Neural crest cell (in vitro differentiated cells): ENCODE results near the gene TRIP6. TPM values are rescaled to one million over a fixed set of nuclear protein-coding genes. Genes with fewer than 3 reads are reported as not detected.

Source experiments
- DNase-seq: peaks from one replicate; pipeline ENCODE4 v3.0.0; 2021; ENCODE audit warnings: low read depth, mixed read lengths, low spot score
- H3K27ac Mint-ChIP-seq: one replicate; pipeline ENCODE4 v1.8.0; 2021; ENCODE audit warnings: mild to moderate bottlenecking, mixed read lengths; ENCODE audit not compliant: unreplicated experiment
- H3K27me3 Mint-ChIP-seq: 2 replicates; pipeline ENCODE4 v1.8.0; 2021; ENCODE audit warnings: low read depth, mild to moderate bottlenecking, mixed read lengths
- H3K36me3 Mint-ChIP-seq: 2 replicates; pipeline ENCODE4 v1.8.0; 2021; ENCODE audit warnings: low read depth, mild to moderate bottlenecking, mixed read lengths
- H3K4me1 Mint-ChIP-seq: 2 replicates; pipeline ENCODE4 v1.8.0; 2021; ENCODE audit warnings: mixed read lengths
- H3K4me3 Mint-ChIP-seq: one replicate; pipeline ENCODE4 v1.8.0; 2021; ENCODE audit warnings: mild to moderate bottlenecking, mixed read lengths
- H3K9me3 Mint-ChIP-seq: 2 replicates; pipeline ENCODE4 v1.8.0; 2021; ENCODE audit warnings: mixed read lengths
- CTCF ChIP-seq: fragments of 200-600 bp; sonication (generic); conservative IDR thresholded peaks from 2 replicates; pipeline ENCODE4 v1.5.0; 2021; ENCODE audit warnings: antibody characterized with exemption, mild to moderate bottlenecking
- total RNA-seq: library from RNA; stranded (reverse); gene quantifications from 2 replicates; pipeline ENCODE4 v1.2.1, GENCODE V29; 2021

Gene TRIP6
- total RNA-seq, 1 donor from 2014 or later = 39.7 TPM

GRCh38 chr7:100855515-100855914 lies 11.7 kb upstream of the TRIP6 start:
- Mint-ChIP-seq H3K4me3 (peak overlapping the region; percentile 79), H3K27me3 (no peaks in the 10 kb centered on the region), H3K36me3 (peaks cover 2% of the 10 kb centered on the region), H3K4me1 (peaks cover 4% of the 10 kb centered on the region), H3K27ac (no peak overlapping the region), H3K9me3 (no peaks in the 10 kb centered on the region)
- DNase-seq = no peak
- TF ChIP-seq CTCF = no peak

GRCh38 chr7:100856871-100857282 lies 10.3 kb upstream of the TRIP6 start:
- peak overlapping the region; percentile 18 for H3K4me3 Mint-ChIP-seq
- no peak for TF ChIP-seq CTCF
- no peak overlapping the region for H3K27ac Mint-ChIP-seq
- H3K36me3 Mint-ChIP-seq = peaks cover 2% of the 10 kb centered on the region
- no peaks in the 10 kb centered on the region for H3K27me3 Mint-ChIP-seq
- DNase-seq = no peak
- H3K9me3 Mint-ChIP-seq = no peaks in the 10 kb centered on the region
- H3K4me1 Mint-ChIP-seq = peaks cover 2% of the 10 kb centered on the region

GRCh38 chr7:100859856-100860255 lies 7.3 kb upstream of the TRIP6 start:
- Mint-ChIP-seq H3K36me3 (peaks cover 2% of the 10 kb centered on the region), H3K4me1 (no peaks in the 10 kb centered on the region), H3K27ac (no peak overlapping the region), H3K9me3 (no peaks in the 10 kb centered on the region), H3K4me3 (no peak overlapping the region), H3K27me3 (no peaks in the 10 kb centered on the region)
- TF ChIP-seq CTCF = no peak
- no peak for DNase-seq

GRCh38 chr7:100860702-100861615 lies 6.2 kb upstream of the TRIP6 start:
- H3K4me3 Mint-ChIP-seq = no peak overlapping the region
- no peak for TF ChIP-seq CTCF
- H3K36me3 Mint-ChIP-seq = peaks cover 2% of the 10 kb centered on the region
- H3K27ac Mint-ChIP-seq = no peak overlapping the region
- H3K9me3 Mint-ChIP-seq = no peaks in the 10 kb centered on the region
- peaks cover 4% of the 10 kb centered on the region for H3K4me1 Mint-ChIP-seq
- no peak for DNase-seq
- no peaks in the 10 kb centered on the region for H3K27me3 Mint-ChIP-seq

- Mint-ChIP-seq H3K4me3 (no peak overlapping the region), H3K27me3 (no peaks in the 10 kb centered on the region), H3K9me3 (no peaks in the 10 kb centered on the region), H3K36me3 (peaks cover 2% of the 10 kb centered on the region), H3K4me1 (peaks cover 4% of the 10 kb centered on the region), H3K27ac (no peak overlapping the region)
- DNase-seq = no peak
- TF ChIP-seq CTCF = no peak
Measured at GRCh38 chr7:100861616-100861985, 5.6 kb upstream of the TRIP6 start.
